GM12872 (cell line): Measurements from ENCODE around the gene NBDY.

ENCODE experiments used
- CTCF ChIP-seq: IDR thresholded peaks from 3 replicates; pipeline ENCODE4 v1.5.1; 2011; ENCODE audit warnings: low read depth, mild to moderate bottlenecking, low read length, moderate library complexity; ENCODE audit not compliant: insufficient read depth

The NBDY gene

GRCh38 chrX:56729152-56729850 is at the start of gene NBDY:
TSS of gene NBDY (plus strand) at chrX:56729243. CDS start at chrX:56729354, 111 bp downstream.
- TF ChIP-seq CTCF = no peak

- peak; percentile 43; the same call in 2 of the 3 replicates for TF ChIP-seq CTCF
Observed at GRCh38 chrX:56726605-56727004, 2.4 kb upstream of the NBDY start.

GRCh38 chrX:56727531-56727930 is 1.5 kb upstream of the NBDY start:
- no peak for TF ChIP-seq CTCF

- TF ChIP-seq CTCF = no peak
Observed at GRCh38 chrX:56728321-56728720, 722 bp upstream of the NBDY start.

GRCh38 chrX:56728752-56729151 is 291 bp upstream of the NBDY start:
- TF ChIP-seq CTCF = no peak

- peak; percentile 57; the same call in 2 of the 3 replicates for TF ChIP-seq CTCF
Observed at GRCh38 chrX:56733459-56734046, 4.5 kb downstream of the NBDY start.

GRCh38 chrX:56736219-56736618 is 7.2 kb downstream of the NBDY start:
- no peak for TF ChIP-seq CTCF
